ENCODE measurements around the gene SSRP1.
"Not testable (repeated sequence)": the region's sequence is repeated elsewhere in the genome, so short reads cannot be mapped to it uniquely, and the experiment has no call there.

Gene SSRP1

DNA sequence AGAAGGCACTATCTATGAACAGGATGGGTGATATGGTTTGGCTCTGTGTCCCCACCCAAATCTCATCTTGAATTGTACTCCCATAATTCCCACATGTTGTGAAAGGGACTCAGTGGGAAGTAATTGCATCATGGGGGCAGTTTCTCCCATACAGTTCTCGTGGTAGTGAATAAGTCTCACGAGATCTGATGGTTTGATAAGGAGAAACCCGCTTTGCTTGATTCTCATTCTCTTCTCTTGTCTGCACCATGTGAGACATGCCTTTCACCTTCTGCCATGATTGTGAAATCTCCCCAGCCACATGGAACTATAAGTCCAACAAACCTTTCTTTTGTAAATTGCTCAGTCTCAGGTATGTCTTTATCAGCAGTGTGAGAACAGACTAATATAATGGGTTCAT, 39.5 kb downstream of the SSRP1 start:
- not testable (repeated sequence) for FAIRE-seq

DNA sequence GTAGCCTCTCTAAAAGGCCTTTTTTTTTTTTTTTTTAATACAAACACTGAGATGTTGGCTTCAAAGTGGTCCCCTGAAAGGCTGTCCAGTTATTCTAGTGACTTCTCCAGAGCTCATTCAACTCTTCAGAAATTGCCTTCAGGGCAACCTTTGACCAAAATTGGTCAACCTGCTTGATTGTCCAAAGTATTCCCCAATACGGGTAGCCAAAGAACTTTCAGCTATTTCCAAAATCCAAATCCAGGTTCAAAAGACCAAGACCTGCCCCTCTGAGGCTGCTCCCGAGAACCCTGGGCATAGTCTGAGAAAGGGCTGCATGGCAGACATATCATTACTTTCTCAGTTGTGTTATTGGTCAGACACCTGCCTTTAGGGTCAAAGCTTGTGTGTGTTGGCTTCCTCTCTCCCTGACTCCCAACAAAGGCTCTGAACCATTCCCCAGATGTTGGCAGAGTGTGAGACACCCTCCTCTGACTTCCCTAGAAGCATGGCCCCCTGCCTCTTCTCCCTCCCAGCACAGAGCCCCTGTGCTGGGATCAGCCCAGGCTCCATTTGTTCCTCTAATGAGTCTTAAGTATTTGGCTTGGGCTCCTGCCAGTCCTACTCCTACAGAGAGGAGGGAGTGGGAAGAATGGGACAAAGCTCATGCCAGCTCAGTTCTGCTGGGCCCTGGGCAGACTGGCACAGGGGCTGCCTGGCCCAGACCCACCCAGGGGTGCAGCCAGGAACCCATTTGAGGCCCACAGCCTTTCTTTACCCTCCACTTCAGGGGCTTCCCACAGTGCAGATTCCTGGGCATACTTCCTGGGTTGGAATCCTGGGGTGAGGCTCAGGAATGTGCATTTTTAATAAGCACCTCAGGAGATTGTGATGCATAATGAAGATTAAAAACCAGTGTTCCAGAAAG, 41.2 kb downstream of the SSRP1 start:
- FAIRE-seq: no peak

DNA sequence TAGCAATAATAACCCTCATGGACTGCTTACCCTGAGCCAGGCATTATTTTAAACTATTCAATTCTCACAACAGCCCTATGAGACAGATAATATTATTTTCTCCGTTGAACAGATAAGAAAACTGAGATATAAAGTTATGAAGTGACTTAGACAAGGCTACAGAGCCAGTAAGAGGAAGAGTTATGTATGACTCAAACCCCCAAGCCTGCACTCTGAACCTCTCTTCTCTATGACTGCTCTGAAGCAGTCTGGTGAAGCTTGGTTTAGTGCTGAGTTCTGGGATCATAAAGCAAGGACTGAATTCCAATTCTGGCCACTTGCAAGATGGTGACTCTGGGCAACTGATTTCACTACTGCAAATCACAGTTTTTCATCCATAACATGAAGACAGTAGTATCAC, 45.4 kb downstream of the SSRP1 start:
- FAIRE-seq: no peak

DNA sequence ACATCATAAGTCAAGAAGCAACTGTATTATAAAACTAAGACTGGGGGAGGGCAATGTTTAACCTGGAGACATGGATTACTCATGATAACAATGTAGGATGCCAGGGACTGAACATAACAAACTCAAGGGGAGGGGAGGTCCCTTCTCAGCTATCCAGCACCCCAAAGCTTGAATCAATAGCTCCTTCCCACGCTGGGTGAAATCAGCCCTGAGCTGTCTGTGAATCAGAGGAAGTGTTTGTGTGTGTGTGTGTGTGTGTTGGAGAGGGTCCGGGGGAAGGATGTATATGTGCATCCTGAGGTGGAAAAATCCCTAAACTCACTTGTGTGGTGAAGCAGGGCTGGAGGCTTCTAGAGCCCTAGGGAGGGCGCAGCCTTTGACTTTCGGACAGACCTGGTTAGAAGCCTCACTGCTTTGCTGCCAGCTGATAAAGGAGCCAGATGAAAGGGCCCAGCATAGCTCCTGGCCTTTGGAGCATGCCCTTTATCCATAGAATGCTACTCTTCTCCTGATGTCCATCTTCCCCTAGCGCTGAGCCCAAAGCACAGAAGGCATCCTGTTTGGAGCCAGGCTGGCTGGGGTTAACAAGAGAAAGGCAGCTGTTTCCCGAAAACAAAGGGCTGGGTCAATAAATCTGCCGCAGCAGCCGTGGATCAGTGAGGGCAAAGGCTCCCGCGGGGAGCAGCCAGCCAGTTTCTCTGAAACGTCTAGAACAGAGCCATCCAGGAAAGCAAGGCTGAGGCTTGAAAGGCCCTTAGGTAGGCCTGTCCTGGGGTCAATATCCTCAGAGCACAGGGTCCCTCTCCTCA, 46.7 kb downstream of the SSRP1 start:
- FAIRE-seq: no peak

DNA sequence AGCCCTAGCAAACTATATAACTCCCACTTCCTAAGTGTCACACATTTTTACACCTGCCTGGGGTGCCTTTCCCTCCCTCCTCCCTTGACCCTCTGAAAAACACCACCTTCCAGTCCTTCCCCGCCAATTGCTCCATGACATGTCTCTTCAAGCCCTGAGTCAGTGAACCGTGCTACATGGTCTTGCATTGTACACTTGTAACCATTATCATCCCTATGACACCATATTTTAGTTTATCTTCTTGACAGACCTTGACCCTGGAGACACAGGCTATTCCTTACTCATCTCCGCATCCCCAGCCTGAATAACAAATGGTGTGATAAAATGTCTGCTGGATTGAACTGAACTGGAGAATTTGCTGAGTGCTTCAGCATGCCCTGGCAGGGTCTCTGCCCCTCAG, 47.8 kb downstream of the SSRP1 start:
- no peak for FAIRE-seq

DNA sequence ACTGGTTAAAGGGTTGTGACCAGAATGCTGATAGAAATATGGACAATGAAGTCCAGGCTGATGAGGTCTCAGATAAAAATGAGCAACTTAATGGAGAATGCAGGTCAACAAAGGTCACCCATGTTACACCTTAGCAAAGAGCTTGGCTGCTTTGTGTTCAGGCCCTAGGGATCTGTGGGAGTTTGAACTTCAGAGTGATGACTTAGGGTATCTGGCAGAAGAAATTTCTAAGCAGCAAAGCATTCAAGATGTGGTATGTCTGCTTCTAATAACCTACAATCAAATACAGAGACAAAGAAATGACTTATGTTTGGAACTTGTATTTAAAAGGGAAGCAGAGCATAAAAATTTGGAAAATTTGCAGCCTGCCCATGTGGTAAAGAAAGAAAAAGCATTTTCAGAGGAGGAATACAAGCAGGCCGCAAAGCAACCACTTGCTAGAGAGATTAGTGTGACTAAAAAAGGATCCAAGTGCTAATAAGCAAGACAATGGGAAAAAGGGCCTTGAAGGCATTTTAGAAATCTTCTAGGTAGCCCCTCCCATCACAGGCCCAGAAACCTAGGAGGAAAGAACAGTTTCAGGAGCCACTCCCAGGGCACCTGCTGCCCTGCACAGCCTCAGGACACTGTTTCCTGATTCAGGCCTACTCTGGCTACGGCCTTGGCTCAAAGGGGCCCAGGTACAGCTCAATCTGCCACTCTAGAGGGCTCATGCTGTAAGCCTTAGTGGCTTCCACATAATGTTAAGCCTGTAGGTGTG, 52.3 kb downstream of the SSRP1 start:
- FAIRE-seq: no peak

DNA sequence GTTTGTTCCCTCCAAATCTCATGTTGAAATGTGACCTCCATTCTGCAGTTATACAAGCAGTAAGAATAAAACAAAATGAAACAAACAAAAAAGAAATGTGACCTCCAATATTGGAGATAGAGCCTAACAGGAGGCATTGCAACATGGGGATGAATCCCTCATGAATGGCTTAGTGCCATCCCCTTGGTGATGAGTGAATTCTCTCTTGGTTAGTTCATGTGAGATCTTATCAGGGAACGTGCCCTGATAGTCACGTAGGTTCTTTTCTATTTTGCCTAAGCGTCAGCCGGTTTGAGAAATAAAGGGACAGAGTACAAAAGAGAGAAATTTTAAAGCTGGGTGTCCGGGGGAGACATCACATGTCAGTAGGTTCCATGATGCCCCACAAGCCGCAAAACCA, 54.1 kb downstream of the SSRP1 start:
- FAIRE-seq: not testable (repeated sequence)

DNA sequence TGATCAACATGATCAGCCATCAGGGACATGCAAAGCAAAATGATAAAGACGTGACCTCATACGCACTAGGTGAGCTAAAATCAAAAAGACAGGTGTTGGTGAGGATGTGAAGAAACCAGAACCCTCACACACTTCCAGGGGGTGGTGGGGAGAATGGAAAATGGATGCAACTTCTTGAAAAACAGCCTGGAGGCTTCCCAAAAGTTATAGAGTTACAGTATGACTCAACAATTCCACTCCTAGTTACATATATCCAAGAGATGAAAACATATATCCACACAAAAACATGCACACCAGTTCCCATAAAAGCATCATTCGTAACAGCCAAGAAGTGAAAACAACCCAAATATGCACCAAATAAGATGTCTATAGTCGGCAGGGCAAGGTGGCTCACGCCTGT, 56.6 kb downstream of the SSRP1 start:
- no peak for FAIRE-seq

DNA sequence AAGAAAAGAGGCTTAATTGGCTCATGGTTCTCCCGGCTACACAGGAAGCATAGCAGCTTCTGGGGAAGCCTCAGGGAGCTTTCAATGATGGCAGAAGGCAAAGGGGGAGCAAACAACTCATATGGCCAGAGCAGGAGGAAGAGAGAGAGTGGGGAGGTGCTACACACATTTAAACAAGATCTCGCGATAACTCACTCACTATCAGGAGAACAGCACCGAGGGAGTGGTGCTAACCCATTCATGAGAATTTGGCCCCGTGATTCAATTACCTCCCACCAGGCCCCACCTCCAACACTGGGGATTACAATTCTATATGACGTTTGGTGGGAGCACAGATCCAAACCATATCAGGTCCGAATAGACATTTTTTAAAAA, 57.0 kb downstream of the SSRP1 start:
- FAIRE-seq: no peak

DNA sequence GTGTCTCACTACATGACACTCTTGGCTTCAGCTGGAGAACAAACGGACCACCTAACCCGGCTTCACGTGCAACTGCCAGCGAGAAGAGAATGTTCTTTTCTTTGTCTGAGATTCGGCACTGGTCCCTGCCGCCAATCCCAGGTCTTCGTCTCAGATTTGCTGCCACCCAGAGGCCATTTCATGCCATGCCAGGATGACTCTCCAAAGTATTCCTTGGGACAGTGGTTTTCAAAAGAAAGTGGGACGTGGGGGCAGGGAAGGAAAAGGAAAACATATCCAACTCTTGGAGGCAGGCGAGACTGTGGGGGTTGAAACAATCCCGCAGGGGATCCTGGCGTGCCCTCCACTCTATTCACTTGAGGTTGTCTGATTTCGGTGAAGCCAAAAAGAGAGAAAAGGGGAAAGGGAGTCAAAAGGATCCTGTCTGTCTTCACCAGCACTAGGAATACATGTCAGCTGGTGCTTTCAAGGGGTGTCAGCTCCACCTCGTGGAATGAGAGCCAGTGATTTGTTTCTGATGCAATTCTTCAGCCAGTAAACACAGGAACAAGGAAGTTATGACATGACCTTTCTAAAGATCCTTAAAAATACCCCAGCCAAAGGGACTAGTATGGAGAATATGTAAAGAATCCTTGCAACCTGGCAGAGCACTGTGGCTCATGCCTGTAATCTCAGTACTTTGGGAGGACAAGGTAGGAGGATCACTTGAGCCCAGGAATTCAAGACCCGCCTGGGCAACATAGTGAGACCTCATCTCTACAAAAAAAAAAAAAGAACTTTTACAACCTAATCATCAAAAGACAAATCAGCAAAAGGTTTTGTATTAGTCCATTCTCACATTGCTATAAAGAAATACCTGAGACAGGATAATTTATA, 57.6 kb downstream of the SSRP1 start:
- FAIRE-seq: no peak

DNA sequence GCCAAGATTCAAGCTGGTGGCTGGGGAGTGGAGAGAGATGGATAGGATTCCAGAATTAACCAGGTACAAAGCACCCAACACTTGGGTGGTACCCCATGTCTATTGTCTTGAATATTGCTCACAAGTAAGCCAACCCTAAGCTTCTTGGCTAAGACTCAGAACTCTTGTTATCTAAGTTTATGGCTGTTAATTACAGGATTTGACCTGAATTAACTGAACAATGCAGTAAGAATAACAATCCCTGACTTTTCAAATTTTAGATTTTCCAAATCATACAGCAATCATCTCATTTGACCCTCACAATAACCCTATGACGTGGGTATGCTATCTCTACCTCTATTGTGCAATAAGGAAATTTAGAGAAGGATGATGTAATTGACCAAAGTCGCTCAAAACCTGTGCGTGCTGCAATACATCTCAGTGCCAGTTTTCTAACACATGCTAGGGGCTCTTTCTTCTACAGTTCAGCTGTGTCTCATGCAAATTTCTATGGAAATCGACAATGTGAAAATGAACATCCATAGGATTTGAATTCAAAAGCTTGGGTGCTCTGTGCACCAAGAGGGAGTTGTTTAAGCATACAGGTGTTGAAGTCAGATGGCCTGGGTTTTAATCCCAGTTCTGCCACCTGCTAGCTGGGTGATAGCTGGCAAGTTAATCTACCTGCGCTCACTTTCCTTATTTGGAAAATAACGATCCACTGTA, 58.6 kb downstream of the SSRP1 start:
- FAIRE-seq: no peak

DNA sequence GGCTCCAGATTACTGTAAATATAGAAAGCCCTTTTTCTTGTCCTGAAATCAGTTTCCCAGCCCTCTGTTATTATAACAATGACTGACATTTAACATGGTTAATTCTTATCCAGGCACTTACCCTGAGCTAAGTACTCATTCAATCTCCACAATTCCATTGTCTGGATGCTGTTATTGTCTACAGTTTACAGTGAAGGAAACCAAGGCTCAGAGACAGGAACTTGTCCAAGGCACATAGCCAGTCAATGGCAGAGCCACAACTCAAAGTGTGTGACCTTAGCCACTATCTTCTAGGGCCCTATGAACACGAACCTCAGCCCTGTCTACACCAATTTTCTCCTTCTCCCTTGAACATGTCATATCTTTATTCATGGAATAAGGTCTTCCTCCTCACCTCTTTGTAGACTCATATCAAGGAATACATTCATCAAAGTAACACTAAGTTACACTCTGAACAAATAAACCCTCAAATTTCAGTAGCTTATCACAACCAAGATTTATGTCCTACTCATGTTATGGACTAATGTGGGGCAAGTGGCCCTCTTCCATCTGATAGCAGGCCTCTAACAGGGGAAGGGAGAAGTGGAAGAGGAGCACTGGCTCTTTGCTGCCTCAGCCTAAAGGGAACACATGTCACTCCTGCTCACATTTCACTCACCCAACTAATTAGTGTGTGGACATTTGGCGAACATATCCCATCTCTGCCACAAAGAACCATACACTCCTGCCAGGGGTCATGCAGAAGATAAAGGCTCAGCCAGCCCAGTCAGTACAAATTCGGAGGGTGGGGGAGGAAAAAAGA, 59.3 kb downstream of the SSRP1 start:
- FAIRE-seq: no peak

All from TTC549 (cell line).